Measurements from ENCODE around the gene RAB40AL. TPM values are rescaled to one million over a fixed set of nuclear protein-coding genes. Genes with fewer than 3 reads are reported as not detected.

RAB40AL gene
- total RNA-seq, 1 donor from 2014 or later, result not detected

- intact Hi-C loops (cut with DNase I), result loop anchor here (10.0 kb wide), 1 partner anchor 58 kb away; no protein-coding TSS in a partner anchor
- no peaks in the 10 kb centered on the region for H3K9me3 ChIP-seq
- DNase-seq (ENCODE audit: low spot score in 2 of 2), result no peak
- H3K27ac ChIP-seq, result no peak overlapping the region
- no peaks in the 10 kb centered on the region for H3K4me1 ChIP-seq
- H3K36me3 ChIP-seq, result no peaks in the 10 kb centered on the region
- no peaks in the 10 kb centered on the region for H3K27me3 ChIP-seq
- TF ChIP-seq CTCF (IDR thresholded peaks at IDR 0.05), result no peak
- no peak overlapping the region for H3K4me3 ChIP-seq
Observed at GRCh38 chrX:102983205-102983604, 46.1 kb downstream of the RAB40AL start.

- Histone ChIP-seq H3K4me1 (no peaks in the 10 kb centered on the region), H3K9me3 (no peaks in the 10 kb centered on the region), H3K27me3 (no peaks in the 10 kb centered on the region), H3K4me3 (no peak overlapping the region), H3K27ac (no peak overlapping the region), H3K36me3 (no peaks in the 10 kb centered on the region)
- intact Hi-C loops (cut with DNase I), result loop anchor here (10.0 kb wide), 1 partner anchor 60 kb away; no protein-coding TSS in a partner anchor
- TF ChIP-seq CTCF (IDR thresholded peaks at IDR 0.05), result no peak
- no peak for DNase-seq (ENCODE audit: low spot score in 2 of 2)
Observed at GRCh38 chrX:102985192-102985591, 48.1 kb downstream of the RAB40AL start.

Other genes starting within 250 kb of the RAB40AL start
- gene GPRASP2, start 224.8 kb upstream of the RAB40AL start, total RNA-seq, result 8.7 TPM
- gene GPRASP3, start 216.5 kb upstream of the RAB40AL start, total RNA-seq, result 1.7 TPM
- gene BEX1, start 126.9 kb downstream of the RAB40AL start, total RNA-seq, result not detected
- gene NXF3, start 155.9 kb downstream of the RAB40AL start, total RNA-seq, result not detected

Data from ascending aorta (tissue), 2 donors.